NCI-H1092 (cell line): ENCODE measurements around the gene USP12.

Experiments used
- DNase-seq: peaks from one replicate; lab custom pipeline; 2025; lab: John Stamatoyannopoulos, UW

USP12 gene

DNA sequence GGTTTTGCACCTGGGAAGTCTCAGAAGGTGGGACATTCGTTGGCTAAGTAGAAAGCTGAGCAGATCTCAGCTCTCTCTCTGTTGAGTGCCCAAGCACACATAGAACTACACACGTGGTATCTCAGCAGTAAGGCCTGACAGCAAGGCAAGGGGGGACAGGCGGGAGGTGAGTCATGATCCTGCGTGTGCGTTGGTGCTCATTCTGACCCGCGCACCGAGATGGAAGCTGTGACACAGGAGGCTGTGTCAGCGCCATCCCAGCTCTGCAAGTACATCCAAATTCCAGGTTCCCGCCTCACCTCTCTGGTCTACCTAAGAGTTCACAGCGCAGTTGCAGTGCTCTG, 135.7 kb downstream of the USP12 start:
- DNase-seq = no peak

- no peak for DNase-seq
Observed at GRCh38 chr13:27034678-27035111, 136.9 kb downstream of the USP12 start.

DNA sequence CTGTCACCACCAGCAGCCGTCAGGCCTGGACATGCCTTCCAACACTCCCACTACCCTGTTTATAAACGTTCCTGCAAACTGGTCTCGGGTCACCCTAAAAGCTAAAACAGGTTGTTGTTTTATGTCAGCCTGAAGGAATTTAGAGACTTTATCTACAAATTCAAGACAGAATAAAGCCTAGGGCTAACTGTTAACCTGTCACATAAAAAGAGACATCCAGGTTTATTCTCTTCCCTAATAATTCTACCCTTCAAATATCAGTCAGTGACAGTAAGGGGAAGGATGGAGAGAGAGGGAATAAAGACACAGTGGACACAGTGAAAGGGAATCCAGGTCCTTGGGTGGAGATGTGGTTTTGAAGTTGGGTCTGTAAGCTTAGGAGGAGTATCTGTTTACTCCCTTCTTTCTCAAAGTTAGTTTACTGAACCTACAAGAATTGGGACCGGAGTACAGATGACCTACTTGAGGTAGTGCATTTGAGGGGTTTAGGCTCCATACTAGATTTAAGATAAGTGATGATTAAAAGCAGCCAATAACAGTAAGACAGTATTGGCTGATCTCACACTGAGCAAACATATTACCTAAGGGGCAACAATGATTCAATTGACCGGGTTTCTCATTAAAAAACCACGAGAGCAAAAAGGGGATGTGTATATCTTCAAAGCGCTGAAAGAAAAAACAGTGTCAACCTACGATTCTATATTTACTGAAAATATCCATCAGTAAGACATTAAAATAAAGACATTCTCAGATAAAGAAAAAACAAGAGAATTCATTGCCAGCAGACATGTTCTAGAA, 142.7 kb downstream of the USP12 start:
- no peak for DNase-seq

DNA sequence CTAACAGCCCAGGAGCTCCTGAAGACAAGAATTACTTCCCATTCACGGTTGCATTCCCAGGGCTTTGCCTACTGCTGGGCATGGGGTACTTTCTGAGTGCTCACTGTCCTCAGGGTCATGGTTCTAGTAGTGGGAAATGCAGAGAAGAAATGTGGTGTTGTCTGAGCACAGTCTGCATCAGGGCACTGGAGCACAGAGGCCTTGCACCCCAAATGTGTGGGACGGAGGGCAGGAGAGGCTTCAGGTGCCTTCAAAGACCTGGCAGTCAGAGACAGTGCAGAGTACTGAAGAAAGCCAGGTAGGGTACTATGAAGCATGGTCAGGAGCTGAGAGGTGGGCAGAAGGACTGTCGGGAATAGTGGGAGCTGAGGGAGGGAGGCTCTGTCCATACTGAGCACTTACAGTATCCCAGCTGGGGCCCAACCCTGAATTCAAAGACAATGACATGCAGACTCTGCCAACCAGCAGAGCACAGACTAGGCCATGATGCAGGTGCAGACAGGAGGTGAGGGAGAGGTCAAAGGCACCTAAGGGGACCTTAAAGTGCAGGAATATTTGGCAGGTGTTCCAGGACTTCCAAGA, 144.4 kb downstream of the USP12 start:
- DNase-seq = no peak

- no peak for DNase-seq
Observed at GRCh38 chr13:27026396-27026795, 145.2 kb downstream of the USP12 start.

DNA sequence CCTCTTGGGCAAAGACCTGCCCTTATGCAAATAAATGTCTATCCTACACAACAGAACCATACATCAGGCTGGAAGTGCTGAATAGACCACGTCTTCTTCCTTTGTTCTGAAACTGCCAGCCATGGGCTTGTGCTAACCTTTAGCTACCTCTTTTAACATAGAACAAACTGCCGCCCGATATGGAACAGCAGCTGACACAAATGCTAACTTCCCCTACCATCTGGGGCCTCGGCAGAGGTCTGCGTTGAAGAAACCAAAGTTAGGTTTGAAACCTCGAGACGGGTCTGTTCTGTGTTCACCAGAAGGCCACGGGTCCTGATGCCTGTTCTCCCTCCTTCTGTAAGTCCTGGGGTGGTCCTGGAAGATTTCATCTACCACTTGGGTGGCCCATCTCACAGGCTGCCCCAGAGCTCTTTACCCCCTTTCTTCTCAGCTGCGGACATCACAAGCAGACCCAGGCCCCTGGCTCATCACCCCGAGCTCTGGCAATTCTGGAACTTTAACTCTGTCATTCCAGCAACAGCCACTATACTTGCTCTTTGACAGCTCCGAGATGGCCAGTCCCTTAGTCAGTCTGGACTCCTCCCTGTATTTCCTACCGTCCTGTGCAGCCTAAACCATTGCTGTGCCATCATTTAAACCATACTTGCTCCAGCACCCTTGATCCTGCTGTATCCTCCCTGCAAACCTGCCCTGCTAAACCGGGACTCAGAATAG, 146.7 kb downstream of the USP12 start:
- no peak for DNase-seq

DNA sequence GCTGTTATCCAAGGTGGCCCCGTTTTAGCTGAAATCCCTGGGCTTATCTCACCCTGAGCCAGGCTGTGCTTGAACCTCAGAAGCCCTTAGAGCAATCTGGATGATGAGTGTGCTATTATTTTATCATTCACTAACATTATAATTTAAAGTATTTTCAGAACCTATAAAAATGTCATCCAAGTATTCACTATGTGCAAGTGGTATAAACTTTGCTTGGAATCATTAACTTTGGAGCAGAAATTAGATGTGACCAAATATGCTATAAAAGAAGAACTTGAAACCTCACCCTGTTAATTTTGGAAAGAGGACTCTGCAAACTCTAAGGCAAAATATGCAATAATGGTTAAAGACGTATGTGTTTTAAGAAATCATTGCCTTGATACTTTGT, 147.5 kb downstream of the USP12 start:
- DNase-seq = no peak

- no peak for DNase-seq
Observed at GRCh38 chr13:27023385-27024073, 148.1 kb downstream of the USP12 start.

GRCh38 chr13:27022571-27023311, 148.9 kb downstream of the USP12 start:
- peak; percentile 34 for DNase-seq

DNA sequence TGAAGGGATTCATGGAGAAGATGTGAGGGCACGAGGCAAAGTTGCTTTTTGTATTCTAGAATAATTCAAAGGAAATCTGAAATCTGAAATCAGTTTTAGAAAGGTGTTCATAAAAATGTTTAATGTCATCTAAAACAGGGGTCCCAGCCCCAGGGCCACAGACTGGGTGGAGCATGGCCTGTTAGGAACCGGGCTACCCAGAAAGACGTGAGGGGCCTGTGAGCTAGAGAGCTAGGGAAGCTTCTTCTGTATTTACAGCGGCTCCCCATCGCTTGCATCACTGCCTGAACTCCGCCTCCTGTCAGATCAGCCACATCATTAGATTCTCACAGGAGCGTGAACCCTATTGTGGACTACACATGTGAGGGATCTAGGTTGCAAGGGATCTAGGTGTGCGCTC, 151.2 kb downstream of the USP12 start:
- DNase-seq = no peak

DNA sequence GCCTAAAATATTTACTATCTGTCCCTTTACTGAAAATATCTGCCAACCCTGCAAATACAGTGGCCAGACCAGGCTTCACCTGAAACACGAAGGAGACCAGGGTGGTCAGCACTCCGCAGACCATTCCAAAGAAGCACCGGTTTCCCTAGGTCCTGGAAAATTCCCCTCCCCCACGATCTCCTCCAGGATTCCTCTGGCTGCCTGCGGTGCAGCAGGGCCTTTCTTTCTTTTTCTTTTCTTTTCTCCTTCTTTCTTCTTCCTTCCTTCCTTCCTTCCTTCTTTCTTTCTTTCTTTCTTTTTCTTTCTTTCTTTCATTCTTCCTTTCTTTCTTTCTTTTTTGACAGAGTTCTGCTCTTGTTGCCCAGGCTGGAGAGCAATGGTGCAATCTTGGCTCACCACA, 152.7 kb downstream of the USP12 start:
- DNase-seq = no peak

GRCh38 chr13:27018344-27018861, 153.2 kb downstream of the USP12 start:
- DNase-seq = no peak

DNA sequence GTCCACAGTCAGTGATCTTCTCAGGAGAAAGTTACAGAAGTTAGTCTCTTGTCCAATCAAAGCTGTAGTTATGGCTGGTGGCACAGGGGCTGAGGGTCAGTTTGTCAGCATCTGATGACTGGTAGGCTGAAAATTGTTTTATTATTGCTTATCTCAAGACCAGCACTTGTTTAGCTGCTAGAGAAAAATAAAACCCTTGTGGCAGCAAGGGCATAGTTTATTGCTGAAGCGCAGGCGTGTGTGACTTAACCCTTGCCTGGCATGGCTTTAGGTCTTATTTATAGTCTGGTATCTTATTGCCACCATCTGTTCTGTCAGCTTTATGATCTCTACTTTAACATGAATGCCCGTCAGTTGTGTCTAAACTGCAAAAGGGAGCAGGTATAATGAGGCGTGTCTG, 154.7 kb downstream of the USP12 start:
- DNase-seq = no peak
